ENCODE measurements around the gene RIOX2. TPM values are rescaled to one million over a fixed set of nuclear protein-coding genes. Genes with fewer than 3 reads are reported as not detected.

The RIOX2 gene
- total RNA-seq, 2 experiments from 2014 or later = 46.5 to 46.7 TPM

- no peak for DNase-seq
Measured at GRCh38 chr3:97892852-97893251, 79.4 kb downstream of the RIOX2 start.

More at GRCh38 chr3:97892852-97893251, 79.4 kb downstream of the RIOX2 start:
- ChIA-PET CTCF (no interaction called here), POLR2A (interaction anchor here (1.1 kb wide), 1 partner anchor 132 kb away, joined by 3 read pairs; no protein-coding TSS in a partner anchor)
- Mint-ChIP-seq H3K27ac (no peak overlapping the region), H3K9me3 (no peaks in the 10 kb centered on the region), H3K27me3 (no peaks in the 10 kb centered on the region), H3K4me1 (no peaks in the 10 kb centered on the region), H3K4me3 (no peak overlapping the region), H3K36me3 (ENCODE audit: low read depth) (peaks cover 35% of the 10 kb centered on the region)

Other genes with a start within 250 kb of the RIOX2 start
- gene ARL6, start 207.7 kb downstream of the RIOX2 start, total RNA-seq = 1 to 10 TPM; 5.1 to 7.6 TPM
- 10 to 100 TPM; 12.8 to 13.1 TPM for gene CRYBG3, start 150.4 kb downstream of the RIOX2 start, total RNA-seq
- gene GABRR3, start 62.9 kb upstream of the RIOX2 start, total RNA-seq = not detected
- gene OR5AC2, start 114.7 kb upstream of the RIOX2 start, total RNA-seq = not detected
- gene OR5H1, start 158.3 kb upstream of the RIOX2 start, total RNA-seq = not detected
- not detected for gene OR5H14, start 175.0 kb upstream of the RIOX2 start, total RNA-seq
- gene OR5H15, start 194.3 kb upstream of the RIOX2 start, total RNA-seq = not detected